KG1 (cell line): ENCODE results near the gene ERGIC3.
"Not testable (repeated sequence)": the region's sequence is repeated elsewhere in the genome, so short reads cannot be mapped to it uniquely, and the experiment has no call there.

Experiments used
- DNase-seq: peaks from one replicate; lab custom pipeline; 2025; lab: John Stamatoyannopoulos, UW

Gene ERGIC3

DNA sequence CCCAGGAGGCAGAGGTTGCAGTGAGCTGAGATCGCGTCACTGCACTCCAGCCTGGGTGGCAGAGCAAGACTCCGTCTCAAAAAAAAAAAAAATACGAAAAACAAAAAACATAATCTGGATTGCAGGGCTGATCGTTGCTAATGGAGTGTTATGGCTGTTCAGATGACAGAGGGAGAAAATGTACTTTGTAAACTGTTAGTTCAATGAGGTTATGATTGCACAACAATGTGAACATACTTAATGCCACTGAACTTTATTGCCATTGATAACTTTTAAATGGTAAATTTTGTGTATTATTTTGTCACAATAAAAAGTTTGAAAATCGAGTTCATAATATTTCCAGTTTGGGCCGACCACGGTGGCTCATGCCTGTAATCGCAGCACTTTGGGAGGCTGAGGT, 22.9 kb upstream of the ERGIC3 start:
- DNase-seq: no peak

DNA sequence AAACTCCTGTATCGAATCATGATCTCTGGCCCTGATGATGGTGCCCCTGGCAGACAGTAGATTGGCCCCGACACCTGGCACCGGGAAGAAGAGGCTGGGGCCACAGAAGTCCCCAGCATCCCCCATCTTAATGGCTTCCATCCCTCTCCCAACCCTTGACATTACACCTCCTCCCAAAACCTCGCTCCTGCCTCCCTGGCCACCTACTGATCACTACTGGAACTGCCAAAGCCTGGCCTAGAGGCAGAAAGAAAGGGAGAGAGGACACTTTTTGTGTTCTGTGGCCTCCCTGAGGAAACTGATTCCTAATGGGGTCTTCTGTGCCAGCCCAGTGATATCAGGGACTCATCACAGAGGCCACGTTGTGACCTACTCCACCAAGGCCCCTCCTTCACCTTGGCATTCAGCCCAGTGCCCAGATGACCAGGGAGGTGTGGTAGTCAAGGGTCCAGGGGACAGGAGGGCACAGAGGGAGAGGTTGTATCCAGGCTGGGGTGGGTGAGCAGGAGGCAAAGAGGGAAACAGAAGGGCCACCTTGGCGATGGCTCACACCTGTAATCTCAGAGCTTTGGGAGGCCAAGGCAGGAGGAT, 18.5 kb upstream of the ERGIC3 start:
- DNase-seq: no peak

DNA sequence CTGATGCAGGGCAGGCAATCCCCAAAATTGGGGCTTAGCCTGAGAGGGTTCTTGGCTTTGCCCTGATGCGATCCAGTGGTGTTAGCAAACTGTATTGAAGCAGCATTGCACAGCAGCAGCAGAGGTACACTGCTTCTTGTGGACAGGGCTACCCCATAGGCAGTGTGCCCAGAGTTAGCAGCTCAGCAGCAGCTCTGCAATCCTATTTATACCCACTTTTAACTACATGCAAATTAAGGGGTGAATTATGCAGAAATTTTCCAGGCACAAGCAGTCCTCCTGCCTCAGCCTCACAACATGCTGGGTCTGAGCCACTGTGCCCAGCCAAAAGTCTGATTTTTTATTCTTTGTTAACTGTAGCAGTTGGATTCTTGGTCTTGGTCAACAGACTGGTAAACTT, 16.2 kb upstream of the ERGIC3 start:
- DNase-seq: no peak

DNA sequence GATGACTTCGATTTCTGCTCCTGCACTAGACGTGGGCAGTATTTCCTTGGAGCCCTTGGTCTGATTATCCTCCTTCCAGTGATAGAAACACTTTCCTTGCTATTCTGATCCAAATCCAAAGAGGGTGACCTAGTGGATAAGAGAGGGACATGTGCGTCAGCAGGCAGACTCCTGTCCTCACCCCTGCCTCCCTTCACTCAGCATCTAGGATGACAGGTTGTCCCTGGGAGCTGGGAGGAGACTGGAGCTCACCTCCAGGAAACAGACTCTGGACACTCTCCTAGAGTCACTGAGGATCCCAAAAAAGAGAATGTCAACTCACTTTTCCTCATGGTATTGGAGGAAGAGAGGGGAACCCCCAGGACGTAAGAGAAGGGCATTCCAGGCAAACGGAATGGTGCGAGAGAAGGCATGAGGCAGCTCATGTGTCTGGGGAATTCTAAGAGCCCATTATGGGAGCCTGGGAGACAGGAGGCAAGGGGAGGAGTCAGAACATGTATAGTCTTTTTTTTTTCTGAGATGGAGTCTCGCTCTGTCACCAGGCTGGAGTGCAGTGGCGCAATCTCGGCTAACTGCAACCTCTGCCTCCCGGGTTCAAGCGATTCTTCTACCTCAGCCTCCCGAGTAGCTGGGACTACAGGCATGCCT, 14.6 kb upstream of the ERGIC3 start:
- DNase-seq: no peak

DNA sequence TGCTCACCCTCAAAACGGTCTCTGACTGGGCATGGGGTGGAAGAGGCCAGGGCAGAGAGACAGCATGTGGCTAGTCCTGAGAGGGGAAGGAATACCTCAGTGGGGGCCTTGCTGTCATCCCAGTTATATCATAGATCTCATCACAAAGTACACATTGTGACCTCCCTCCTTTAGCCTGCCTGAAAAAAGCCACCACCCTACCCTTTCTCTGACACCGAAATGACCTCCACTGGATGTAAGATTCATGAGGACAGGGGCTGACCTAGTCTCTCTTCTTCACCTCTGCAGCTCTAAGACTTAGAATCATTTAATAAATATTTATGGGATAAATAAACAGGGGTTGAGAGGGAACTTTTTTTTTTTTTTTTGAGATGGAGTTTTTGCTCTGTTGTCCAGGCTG, 12.3 kb upstream of the ERGIC3 start, which contains the start of gene C20orf173:
Gene C20orf173, minus strand, starts transcription at position 101 of the 400 bp plus-strand sequence. CDS start 279 bp downstream, outside the sequence.
- no peak for DNase-seq

DNA sequence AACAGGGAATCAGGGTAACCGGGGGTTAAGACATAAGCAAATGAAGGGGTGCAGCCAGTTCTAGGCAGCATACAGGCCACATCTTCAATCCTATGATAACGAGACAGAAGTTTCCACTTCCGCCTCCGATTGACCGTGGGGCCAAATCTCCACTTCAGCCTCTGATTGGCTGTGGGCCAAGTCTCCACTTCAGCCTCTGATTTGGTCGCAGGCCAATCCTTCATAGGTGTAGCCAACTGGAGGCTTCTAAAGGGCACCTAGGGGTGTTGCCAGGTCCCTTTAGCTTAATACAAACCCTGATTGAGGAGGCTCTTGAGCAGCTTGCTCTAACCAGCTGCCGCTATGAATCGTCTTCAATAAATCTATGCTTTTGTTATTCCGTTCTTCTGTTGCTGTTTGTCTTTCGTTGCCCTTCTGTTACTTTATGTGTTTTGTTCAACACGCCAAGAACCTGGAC, 2.1 kb upstream of the ERGIC3 start:
- no peak for DNase-seq

DNA sequence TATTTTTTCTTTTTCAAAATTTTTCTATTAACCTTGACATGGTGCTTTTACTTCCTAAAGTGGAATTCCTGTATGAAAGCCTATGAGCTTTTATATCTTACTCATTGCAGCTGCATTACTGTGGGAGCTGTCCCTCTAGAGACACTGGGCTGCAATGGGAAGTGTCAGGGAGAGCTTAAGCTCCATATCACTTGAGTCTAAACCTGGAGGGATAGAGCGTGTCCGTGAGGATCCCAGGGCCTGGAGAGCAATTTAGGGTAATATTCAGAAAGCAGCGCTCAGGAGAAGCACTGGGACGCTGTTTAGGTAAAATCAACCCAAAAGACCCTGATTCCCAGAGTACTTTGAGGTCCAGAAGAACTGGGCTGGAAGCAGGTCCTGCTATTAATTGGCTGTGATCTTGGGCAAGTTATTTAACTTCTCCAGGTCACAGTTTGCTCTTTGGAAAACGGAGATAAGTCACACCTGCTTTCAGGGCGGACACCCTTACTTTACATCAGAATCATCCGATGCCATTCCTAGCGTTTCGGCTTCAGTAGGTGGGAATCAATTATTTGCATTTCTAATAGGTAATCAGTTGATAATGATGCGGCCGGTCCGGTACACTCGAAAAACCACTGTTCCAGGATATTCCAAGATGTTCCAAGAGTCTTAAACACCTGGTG, 628 bp upstream of the ERGIC3 start:
- DNase-seq: no peak

DNA sequence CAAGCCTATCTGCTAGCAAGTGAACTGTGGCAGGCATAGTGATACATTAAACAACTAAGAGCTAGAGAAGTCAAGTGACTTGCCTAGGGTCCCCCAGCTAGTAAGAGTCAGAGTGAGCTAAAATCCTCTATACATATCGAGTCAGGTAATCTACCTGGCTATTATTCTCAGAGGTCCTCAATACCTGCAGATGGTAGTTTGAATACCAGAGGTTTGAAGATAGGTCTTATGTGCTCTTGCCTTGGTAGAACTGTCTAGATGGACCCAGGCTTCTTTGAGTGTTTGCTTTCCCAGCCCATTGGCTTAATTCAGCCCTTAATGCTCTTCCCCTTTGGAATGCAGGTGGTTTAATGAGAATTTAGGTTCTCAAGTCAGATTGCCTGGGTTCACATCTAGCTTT, 1.1 kb downstream of the ERGIC3 start:
- DNase-seq: no peak

DNA sequence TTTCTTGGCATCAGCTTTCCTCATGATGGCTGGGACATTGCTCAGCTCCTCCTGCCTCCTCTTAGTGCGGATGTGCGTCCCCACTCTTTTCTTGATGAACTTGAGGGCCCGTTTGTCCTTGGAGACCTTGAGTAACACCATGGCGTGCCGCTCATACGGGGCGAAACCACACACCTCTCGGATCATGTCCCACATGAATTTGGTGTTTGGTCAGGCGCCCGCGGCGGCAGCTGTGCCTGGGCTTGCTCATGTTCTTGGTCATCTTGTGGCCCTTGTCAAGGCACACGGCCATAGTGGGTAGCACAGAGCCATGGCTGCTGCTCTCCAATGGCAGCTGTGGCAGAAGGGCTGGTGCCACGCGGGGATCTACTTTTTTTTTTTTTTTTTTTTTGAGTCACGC, 2.6 kb downstream of the ERGIC3 start:
- no peak for DNase-seq

DNA sequence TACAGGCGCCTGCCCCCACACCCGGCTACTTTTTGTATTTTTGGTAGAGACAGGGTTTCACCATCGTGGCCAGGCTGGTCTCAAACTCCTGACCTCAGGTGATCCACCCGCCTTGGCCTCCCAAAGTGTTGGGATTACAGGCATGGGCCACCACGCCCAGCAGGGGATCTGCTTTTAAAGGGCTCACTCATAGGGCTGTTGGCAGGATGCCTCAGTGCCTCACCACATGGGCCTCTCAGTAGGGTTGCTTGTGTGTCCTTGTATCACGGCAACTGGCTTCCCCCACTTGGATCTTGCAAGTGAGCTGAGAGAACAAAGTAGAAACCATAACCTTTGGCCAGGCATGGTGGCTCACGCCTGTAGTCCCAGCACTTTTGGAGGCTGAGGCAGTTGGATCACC, 3.1 kb downstream of the ERGIC3 start:
- DNase-seq: not testable (repeated sequence)

DNA sequence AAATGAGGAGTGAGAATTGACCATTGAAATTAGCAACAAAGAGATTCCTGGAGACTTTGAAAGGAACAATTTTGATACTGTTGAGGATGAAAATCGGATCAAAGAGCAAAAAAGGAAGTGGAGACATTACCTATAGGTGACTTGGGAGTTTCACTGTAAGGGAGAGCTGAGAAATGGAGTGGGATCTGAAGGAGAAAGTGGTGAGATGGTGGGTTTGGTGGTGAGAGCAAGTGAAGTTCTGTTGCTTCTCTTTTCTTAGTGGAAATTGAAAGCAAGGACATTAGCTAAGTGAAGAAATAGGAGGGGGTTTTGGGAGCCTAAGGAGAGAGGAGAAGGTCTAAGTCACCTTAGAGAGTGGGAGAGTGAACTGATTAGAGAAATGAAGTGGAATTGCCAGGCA, 4.2 kb downstream of the ERGIC3 start:
- DNase-seq: no peak

DNA sequence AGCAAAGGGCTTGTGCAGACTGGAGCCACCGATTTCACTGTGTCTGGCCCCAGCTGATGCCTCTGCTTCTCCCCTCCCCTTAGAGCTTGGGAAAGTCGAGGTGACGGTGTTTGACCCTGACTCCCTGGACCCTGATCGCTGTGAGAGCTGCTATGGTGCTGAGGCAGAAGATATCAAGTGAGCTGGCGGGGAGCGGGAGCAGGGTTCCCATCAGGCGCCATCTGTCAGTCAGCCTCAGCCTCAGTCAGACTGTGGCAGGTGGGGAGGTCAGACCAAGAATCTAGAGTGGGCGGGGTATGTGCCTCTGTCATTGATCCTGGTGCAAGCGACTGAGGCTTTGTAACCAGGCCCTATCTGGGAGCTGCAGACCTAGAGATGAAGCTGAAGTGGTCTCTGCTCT, 5.5 kb downstream of the ERGIC3 start:
- no peak for DNase-seq

DNA sequence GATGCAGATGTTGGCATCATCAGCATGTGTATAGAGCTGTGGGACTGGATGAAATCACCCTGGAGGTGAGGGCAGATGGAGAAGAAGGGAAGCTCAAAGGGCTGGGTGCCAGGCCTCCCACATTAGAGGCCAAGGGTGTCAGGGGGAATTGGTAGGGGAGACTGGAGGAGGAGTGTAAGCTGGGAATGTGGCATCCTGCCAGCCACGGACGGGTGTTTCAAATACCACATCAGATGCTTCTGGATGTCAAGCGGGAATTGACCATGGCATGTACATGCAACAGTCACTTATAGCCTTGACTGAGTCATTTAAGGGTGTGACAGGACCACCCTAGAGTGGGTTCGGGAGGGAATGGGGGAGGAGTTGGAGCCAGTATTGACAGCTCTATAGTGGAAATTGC, 9.6 kb downstream of the ERGIC3 start:
- no peak for DNase-seq

DNA sequence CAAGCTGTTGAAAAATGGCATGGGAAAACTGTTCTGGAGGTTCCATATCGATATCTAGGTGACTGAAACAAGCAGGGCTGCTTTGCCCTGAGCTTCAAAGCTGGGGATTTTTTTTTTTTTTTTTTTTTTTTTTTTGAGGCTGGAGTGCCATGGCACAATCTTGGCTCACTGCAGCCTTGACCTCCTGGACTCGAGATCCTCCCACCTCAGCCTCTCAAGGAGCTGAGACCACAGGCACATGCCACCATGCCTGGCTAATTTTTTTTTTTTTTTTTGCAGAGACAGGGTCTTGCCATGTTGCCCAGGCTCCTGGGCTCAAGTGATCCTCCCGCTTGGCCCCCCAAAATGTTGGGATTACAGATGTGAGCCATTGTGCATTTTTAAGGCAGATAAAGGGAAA, 11.0 kb downstream of the ERGIC3 start:
- no peak for DNase-seq

DNA sequence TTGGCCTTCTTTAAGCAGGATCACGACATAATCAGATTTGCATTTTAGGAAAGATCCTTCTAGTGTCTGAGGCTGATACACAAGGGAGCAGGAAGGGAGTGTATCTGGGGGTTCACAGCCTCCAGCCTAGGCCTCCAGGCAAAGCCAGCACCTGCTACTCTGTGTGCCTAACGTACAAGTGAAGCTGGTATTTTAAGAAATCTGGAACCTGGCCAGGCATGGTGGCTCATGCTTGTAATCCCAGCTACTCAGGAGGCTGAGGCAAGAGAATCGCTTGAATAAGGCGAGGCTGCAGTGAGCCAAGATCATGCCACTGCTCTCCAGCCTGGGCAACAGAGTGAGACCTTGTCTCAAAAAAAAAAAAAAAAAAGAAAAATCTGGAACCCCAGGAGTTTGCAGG, 13.6 kb downstream of the ERGIC3 start:
- DNase-seq: not testable (repeated sequence)

DNA sequence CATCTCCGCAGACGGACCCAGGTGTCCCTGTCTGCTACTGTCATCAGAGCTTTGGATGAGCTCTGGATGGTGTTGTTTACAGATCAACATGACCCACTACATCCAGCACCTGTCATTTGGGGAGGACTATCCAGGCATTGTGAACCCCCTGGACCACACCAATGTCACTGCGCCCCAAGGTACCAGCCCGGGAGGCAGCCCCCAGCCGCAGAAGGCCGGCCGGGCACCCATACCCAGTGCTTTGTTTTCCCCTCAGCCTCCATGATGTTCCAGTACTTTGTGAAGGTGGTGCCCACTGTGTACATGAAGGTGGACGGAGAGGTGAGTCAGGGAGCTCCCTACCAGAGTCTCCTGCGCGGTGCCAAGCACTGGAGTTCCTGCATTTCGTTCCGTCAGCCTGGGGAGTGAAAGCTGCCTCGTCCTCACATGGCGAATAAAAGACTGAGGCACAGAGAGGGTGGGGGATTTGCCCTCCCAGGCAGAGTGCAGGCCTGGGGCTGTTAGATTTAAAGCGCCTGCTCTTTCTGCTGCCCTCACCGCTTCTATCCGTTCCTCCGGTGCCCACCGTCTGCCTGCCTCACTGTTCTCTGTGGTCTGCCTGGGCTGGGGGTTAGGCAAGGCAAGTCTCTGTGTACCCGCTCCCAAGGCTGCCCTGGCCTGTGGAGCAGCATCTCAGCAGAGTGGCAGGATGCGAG, 14.2 kb downstream of the ERGIC3 start:
- no peak for DNase-seq

DNA sequence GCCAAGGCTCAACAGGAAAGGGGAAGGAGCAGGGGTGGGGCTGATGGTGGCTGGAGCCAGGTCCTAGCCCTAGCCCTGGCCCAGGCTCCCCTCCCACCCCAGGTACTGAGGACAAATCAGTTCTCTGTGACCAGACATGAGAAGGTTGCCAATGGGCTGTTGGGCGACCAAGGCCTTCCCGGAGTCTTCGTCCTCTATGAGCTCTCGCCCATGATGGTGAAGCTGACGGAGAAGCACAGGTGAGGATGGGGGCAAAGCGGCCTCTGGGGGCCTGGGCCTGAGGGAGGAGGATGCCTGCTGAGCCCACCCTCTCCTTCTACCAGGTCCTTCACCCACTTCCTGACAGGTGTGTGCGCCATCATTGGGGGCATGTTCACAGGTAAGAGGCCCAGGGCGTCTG, 15.0 kb downstream of the ERGIC3 start:
- DNase-seq: no peak

DNA sequence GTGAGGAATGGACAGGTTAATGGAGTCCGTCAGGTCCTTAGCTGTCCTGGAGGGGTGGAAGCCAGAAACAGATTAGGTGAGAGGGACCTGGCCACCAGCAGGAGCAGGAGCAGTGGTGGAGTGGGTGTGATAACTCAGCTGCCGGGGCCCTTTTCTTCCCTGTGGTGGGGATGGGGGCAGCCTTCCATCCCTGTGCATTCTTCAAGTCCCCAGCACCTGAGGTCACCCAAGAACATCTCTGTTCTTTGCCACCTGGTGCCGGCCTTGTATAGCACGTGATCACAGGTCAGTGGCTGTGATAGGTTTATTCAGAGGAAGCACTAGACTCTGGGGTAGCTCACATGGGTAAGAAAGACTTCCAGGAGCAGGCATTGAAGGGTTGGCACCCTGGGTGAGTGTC, 16.6 kb downstream of the ERGIC3 start:
- no peak for DNase-seq

DNA sequence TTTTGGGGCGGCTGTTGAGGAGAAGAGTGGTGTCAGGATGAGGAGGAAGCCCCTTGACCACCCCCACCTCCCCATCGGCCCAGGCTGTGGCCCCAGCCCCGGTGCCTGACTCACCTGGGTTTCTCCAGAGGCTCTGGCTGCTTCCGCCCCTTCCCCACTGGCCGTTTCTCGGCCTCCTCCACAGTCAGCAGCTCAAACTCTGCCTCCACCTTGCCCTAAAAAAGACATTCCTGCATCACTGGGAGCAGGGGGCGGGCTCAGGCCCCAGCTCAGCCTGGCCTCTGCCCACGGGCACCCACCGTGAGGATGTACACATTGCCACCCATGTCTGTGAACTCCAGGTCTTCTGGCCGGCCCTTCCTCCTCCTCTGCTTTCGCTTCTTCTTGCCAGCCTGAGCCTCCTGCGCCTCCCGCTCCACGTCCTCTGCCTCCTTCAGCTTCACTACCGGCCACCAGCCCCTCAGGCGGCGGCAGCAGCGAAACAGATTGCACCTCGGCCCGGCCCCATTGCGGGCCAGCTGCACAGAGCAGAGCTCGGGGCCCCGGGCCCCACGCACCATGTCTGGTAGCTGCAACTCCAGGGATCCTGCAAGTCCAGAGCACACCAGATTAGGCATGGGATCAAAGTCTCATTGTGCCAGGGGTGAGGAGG, 17.3 kb downstream of the ERGIC3 start:
- DNase-seq: no peak

DNA sequence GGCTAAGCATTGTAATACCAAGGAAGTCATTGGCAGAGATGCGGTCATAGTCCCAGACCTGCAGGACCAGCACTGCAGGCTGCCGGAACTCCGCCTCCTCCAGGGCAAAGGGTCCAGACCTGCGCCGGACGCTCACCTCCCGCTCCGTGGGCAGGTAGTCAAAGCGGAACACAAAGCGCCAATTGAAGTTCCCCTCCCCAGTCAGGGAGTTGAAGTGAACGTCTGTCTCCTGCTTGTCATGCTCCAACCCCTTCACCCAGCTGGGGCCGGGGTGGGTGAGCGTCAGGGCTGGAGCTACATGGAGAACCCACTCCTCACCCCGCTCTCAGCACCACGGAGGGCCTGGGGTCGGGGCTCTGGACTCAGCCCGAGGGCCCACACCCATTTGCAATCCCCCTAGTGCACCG, 18.2 kb downstream of the ERGIC3 start:
- DNase-seq: no peak

DNA sequence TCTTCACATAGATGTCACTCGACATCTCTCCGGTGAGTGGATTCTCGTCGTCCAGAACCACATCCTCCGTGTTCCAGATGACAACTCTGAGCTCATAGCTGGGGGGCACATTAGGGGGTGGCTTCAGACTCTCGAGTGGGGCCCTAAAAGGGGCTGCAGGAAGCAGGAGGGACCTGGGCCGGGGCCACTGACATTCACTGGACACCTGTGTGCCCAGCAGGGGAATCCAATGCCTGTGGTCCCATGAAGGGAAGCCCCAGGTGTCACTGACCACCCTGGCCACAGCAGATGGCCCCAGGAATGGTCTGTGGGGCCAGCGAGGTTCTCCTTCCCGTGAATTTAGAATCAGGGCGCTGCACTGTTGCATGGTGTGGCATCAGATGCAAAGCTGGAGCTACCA, 18.7 kb downstream of the ERGIC3 start:
- DNase-seq: no peak

DNA sequence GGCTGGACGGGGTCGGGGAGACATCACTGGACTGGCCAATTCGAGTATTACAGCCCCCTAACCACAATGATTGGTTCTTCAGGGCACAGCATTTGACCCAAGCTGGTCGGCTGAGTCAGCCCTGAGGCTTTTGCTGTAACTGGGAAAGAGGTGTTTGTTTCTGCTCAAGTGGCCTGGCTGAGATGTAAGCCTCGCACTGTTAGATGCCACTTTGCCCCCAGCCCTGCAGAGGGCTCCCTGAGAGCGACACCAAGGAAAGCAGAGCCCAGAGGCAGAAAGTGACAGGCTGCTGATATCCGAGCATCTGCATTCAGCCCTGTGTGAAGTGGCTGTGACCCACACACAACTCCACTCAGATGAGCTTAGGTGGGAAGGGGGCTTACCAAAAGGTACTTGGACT, 19.4 kb downstream of the ERGIC3 start:
- no peak for DNase-seq
